HT-29 (cell line): ENCODE data around the gene ELOA. TPM values are rescaled to one million over a fixed set of nuclear protein-coding genes. Genes with fewer than 3 reads are reported as not detected.
"Not testable (repeated sequence)": the region's sequence is repeated elsewhere in the genome, so short reads cannot be mapped to it uniquely, and the experiment has no call there.

ENCODE experiments used
- DNase-seq: peaks from one replicate; pipeline ENCODE4 v3.0.0-alpha.2; 2015; ENCODE audit warnings: low spot score
- total RNA-seq: library from RNA; depleted of rRNA; stranded (reverse); fragments of >200 nt; shearing (Covaris generic); gene quantifications from 2 replicates; pipeline ENCODE4 v1.2.3, GENCODE V29; 2014; rRNA removed

ELOA gene
- total RNA-seq, 1 experiment from 2014 or later = 32.9 TPM

GRCh38 chr1:23800400-23801337, 57.4 kb downstream of the ELOA start, which contains the start of gene GALE:
Gene GALE, minus strand, starts transcription at chr1:23800754. Its CDS starts 1,747 bp downstream, at chr1:23799007.
- peak; percentile 93 for DNase-seq

- peak; percentile 57 for DNase-seq
These were observed 58.1 kb downstream of the ELOA start for GRCh38 chr1:23801338-23801748.

GRCh38 chr1:23801876-23802275, 58.6 kb downstream of the ELOA start:
- no peak for DNase-seq

- DNase-seq = not testable (repeated sequence)
These were observed 59.6 kb downstream of the ELOA start for GRCh38 chr1:23802809-23803342.

GRCh38 chr1:23803674-23804073, 60.4 kb downstream of the ELOA start:
- DNase-seq = no peak

- DNase-seq = no peak
These were observed 61.0 kb downstream of the ELOA start for GRCh38 chr1:23804183-23804835.

GRCh38 chr1:23805025-23805424, 61.8 kb downstream of the ELOA start:
- DNase-seq = no peak

GRCh38 chr1:23806280-23806679, 63.0 kb downstream of the ELOA start:
- DNase-seq = no peak

- DNase-seq = peak; percentile 36
These were observed 64.2 kb downstream of the ELOA start for GRCh38 chr1:23807453-23807852.

GRCh38 chr1:23809751-23810171, 66.5 kb downstream of the ELOA start:
- DNase-seq = peak; percentile 70

- DNase-seq = peak; percentile 58
These were observed 67.7 kb downstream of the ELOA start for GRCh38 chr1:23810818-23811540.

Other genes with a start within 250 kb of the ELOA start
- 4.7 TPM in 2 replicates for gene E2F2, start 212.2 kb upstream of the ELOA start, total RNA-seq
- 1.3 and 3.4 TPM in 2 replicates for gene ID3, start 184.0 kb upstream of the ELOA start, total RNA-seq
- gene RPL11, start 51.7 kb upstream of the ELOA start, total RNA-seq = 1,290 and 1,388 TPM in 2 replicates
- 103 TPM in 2 replicates for gene PITHD1, start 34.9 kb downstream of the ELOA start, total RNA-seq
- gene LYPLA2, start 47.7 kb downstream of the ELOA start, total RNA-seq = 299 and 311 TPM in 2 replicates
- 252 and 273 TPM in 2 replicates for gene GALE, start 57.3 kb downstream of the ELOA start, total RNA-seq
- 37.4 and 38.2 TPM in 2 replicates for gene HMGCL, start 82.0 kb downstream of the ELOA start, total RNA-seq
- gene FUCA1, start 124.8 kb downstream of the ELOA start, total RNA-seq = 39.2 and 42.7 TPM in 2 replicates
- gene CNR2, start 169.9 kb downstream of the ELOA start, total RNA-seq = not detected in 2 replicates
- gene PNRC2, start 216.4 kb downstream of the ELOA start, total RNA-seq = 56.4 and 74.5 TPM in 2 replicates
- 140 and 147 TPM in 2 replicates for gene SRSF10, start 236.9 kb downstream of the ELOA start, total RNA-seq